Ishikawa (cell line): ENCODE results near the gene CHAC1.

ENCODE experiments used
- CREB1 ChIP-seq: IDR thresholded peaks from 2 replicates; pipeline ENCODE4 v1.6.1; 2012; ENCODE audit warnings: low read depth
- MAX ChIP-seq: IDR thresholded peaks from 2 replicates; pipeline ENCODE4 v1.6.1; 2012
- NFIC ChIP-seq: IDR thresholded peaks from 2 replicates; pipeline ENCODE4 v1.6.1; 2012
- TAF1 ChIP-seq: IDR thresholded peaks from 2 replicates; pipeline ENCODE4 v1.6.1; 2012; ENCODE audit warnings: low read depth, mild to moderate bottlenecking
- TCF12 ChIP-seq: IDR thresholded peaks from 2 replicates; pipeline ENCODE4 v1.6.1; 2012; ENCODE audit warnings: low read depth
- TEAD4 ChIP-seq: IDR thresholded peaks from 2 replicates; pipeline ENCODE4 v1.6.1; 2012
- ZBTB7A ChIP-seq: IDR thresholded peaks from 2 replicates; pipeline ENCODE4 v1.6.1; 2012; ENCODE audit warnings: low read depth
- TF ChIP-seq, protein P1 (sequence below): IDR thresholded peaks from 2 replicates; pipeline ENCODE4 v1.6.1; 2012

- no peak for TF ChIP-seq TAF1
- TF ChIP-seq, protein P1, sequence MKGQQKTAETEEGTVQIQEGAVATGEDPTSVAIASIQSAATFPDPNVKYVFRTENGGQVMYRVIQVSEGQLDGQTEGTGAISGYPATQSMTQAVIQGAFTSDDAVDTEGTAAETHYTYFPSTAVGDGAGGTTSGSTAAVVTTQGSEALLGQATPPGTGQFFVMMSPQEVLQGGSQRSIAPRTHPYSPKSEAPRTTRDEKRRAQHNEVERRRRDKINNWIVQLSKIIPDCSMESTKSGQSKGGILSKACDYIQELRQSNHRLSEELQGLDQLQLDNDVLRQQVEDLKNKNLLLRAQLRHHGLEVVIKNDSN = no peak
- TF ChIP-seq TEAD4 = no peak
- TF ChIP-seq MAX = no peak
- TF ChIP-seq TCF12 = no peak
- no peak for TF ChIP-seq NFIC
- no peak; the same call in 1 of the 2 replicates for TF ChIP-seq ZBTB7A
- TF ChIP-seq CREB1 = no peak
These were observed 34.4 kb upstream of the CHAC1 start for GRCh38 chr15:40918799-40919392.
